GM12878 (cell line): ENCODE data around the gene ZNF576. TPM values are rescaled to one million over a fixed set of nuclear protein-coding genes. Genes with fewer than 3 reads are reported as not detected.
A peak's percentile ranks its signal among the peaks of the same experiment; 100 is the strongest.

ENCODE experiments used
- ATAC-seq: fragments of 200-7000 bp; cut with Tn5 transposase; 3 replicates; pipeline ENCODE4 v1.9.1; 2020; ENCODE audit warnings: mild to moderate bottlenecking, moderate library complexity
- BruUV-seq: library from RNA; stranded (reverse); fragments of 400-500 nt; replicated peaks from 2 replicates; lab custom pipeline; 2021; lab: Mats Ljungman, UMichigan
- CTCF ChIA-PET: fragments of 300-600 bp; sonication (Branson Sonifier 250); formaldehyde crosslinking; extraction: SDS; loops from one replicate; lab custom pipeline; 2021; ENCODE audit warnings: inconsistent platforms; lab: Yijun Ruan, JAX
- POLR2A ChIA-PET: fragments of 350-600 bp; formaldehyde crosslinking; extraction: SDS; loops from one replicate; lab custom pipeline; 2021; ENCODE audit warnings: inconsistent platforms; lab: Charles Lee
- RAD21 ChIA-PET: fragments of 300-600 bp; sonication (Branson Sonifier 250); formaldehyde crosslinking; loops from one replicate; lab custom pipeline; 2023; ENCODE audit warnings: antibody characterized with exemption; ENCODE audit not compliant: unreplicated experiment; lab: Charles Lee
- SMC1A ChIA-PET: fragments of 300-600 bp; sonication (Branson Sonifier 250); formaldehyde crosslinking; loops from one replicate; lab custom pipeline; 2023; ENCODE audit not compliant: unreplicated experiment, uncharacterized antibody; lab: Charles Lee
- DNase-seq: peaks from one replicate; pipeline ENCODE4 v3.0.0-alpha.2; 2011; ENCODE audit warnings: low read depth, low spot score
- FAIRE-seq: peaks from 3 replicates; lab custom pipeline; 2011; peaks lifted over from hg19 to GRCh38; lab: Jason Lieb, UNC
- H2AFZ ChIP-seq: 2 replicates; pipeline ENCODE4 v1.6.0; 2011; ENCODE audit warnings: low read depth, low read length, control low read depth; ENCODE audit not compliant: control insufficient read depth
- H3K27ac ChIP-seq: 2 replicates; pipeline ENCODE4 v1.5.1; 2011; ENCODE audit warnings: control low read depth; ENCODE audit not compliant: control insufficient read depth, insufficient read depth
- H3K27me3 ChIP-seq, 2 experiments: replicated peaks in 1 of 2; 2 replicates each; pipeline versions ENCODE4 v1.6.0 to v1.6.1; 2011; ENCODE audit warnings: low read length in 1 of 2; ENCODE audit not compliant: control insufficient read depth in 2 of 2, insufficient read depth in 2 of 2
- H3K36me3 ChIP-seq, 2 experiments: 2 replicates each; pipeline ENCODE4 v1.5.1; 2011; ENCODE audit warnings: low read length in 1 of 2; ENCODE audit not compliant: control insufficient read depth in 2 of 2, insufficient read depth in 2 of 2
- H3K4me1 ChIP-seq: 2 replicates; pipeline ENCODE4 v1.6.1; 2011; ENCODE audit warnings: mild to moderate bottlenecking, low read length, moderate library complexity, mixed read lengths; ENCODE audit not compliant: control insufficient read depth, insufficient read depth
- H3K4me2 ChIP-seq: 2 replicates; pipeline ENCODE4 v1.6.0; 2011; ENCODE audit warnings: control low read depth; ENCODE audit not compliant: control insufficient read depth, insufficient read depth
- H3K4me3 ChIP-seq: fragments of 200-600 bp; sonication (generic); 2 replicates; pipeline ENCODE4 v1.5.1; 2016
- H3K79me2 ChIP-seq: 2 replicates; pipeline ENCODE4 v1.6.0; 2011; ENCODE audit warnings: low read length; ENCODE audit not compliant: control insufficient read depth, insufficient read depth
- H3K9ac ChIP-seq: 2 replicates; pipeline ENCODE4 v1.8.0; 2011; ENCODE audit warnings: low read length, control low read depth, mixed read lengths; ENCODE audit not compliant: control insufficient read depth, insufficient read depth
- H3K9me3 ChIP-seq: replicated peaks from 3 replicates; pipeline ENCODE4 v1.5.1; 2011; ENCODE audit warnings: mild to moderate bottlenecking, low read length; ENCODE audit not compliant: control insufficient read depth, insufficient read depth
- H4K20me1 ChIP-seq: 2 replicates; pipeline ENCODE4 v1.6.0; 2011; ENCODE audit not compliant: control insufficient read depth, insufficient read depth
- CBX3 ChIP-seq: fragments of 200-600 bp; sonication (generic); IDR thresholded peaks from 2 replicates; pipeline ENCODE4 v1.6.1; 2016; ENCODE audit warnings: low read depth, borderline replicate concordance
- IRF5 ChIP-seq: fragments of 450-650 bp; IDR thresholded peaks from 2 replicates; pipeline ENCODE4 v1.6.1; 2017; ENCODE audit warnings: borderline replicate concordance
- NFIC ChIP-seq: IDR thresholded peaks from 2 replicates; pipeline ENCODE4 v1.6.1; 2012; ENCODE audit warnings: low read depth, mild to moderate bottlenecking, inconsistent platforms, low read length, moderate library complexity
- NFYA ChIP-seq: IDR thresholded peaks from 2 replicates; pipeline ENCODE4 v1.6.1; 2011; ENCODE audit warnings: low read depth, mild to moderate bottlenecking, low read length, improper control_type of control experiment, borderline replicate concordance
- NKRF ChIP-seq: fragments of 450-650 bp; conservative IDR thresholded peaks from 2 replicates; pipeline ENCODE4 v1.6.1; 2017; ENCODE audit warnings: mild to moderate bottlenecking, moderate library complexity
- NR2C1 ChIP-seq: fragments of 450-650 bp; IDR thresholded peaks from 2 replicates; pipeline ENCODE4 v1.6.1; 2017; ENCODE audit warnings: antibody characterized with exemption, mild to moderate bottlenecking, moderate library complexity
- STAT3 ChIP-seq: IDR thresholded peaks from 2 replicates; pipeline ENCODE4 v1.6.1; 2011; ENCODE audit warnings: low read depth, low read length, improper control_type of control experiment
- SUPT20H ChIP-seq: IDR thresholded peaks from 2 replicates; pipeline ENCODE4 v1.6.1; 2011; ENCODE audit warnings: low read depth, mild to moderate bottlenecking, low read length, moderate library complexity, borderline replicate concordance; ENCODE audit not compliant: control insufficient read depth
- SUZ12 ChIP-seq: fragments of 200-600 bp; sonication (generic); IDR thresholded peaks from one replicate; pipeline ENCODE4 v1.6.1; 2018; ENCODE audit warnings: antibody characterized with exemption, mild to moderate bottlenecking; ENCODE audit not compliant: unreplicated experiment
- TBL1XR1 ChIP-seq: IDR thresholded peaks from 2 replicates; pipeline ENCODE4 v1.6.1; 2012; ENCODE audit warnings: low read depth, low read length, improper control_type of control experiment
- ZNF274 ChIP-seq: IDR thresholded peaks from one replicate; pipeline ENCODE4 v1.8.0; 2011; ENCODE audit not compliant: insufficient read length, insufficient read depth
- ZSCAN29 ChIP-seq: fragments of 450-650 bp; IDR thresholded peaks from 2 replicates; pipeline ENCODE4 v1.6.1; 2017; ENCODE audit warnings: mild to moderate bottlenecking, moderate library complexity
- WGBS: methylation state at CpG from one replicate; pipeline ENCODE4 v1.1.6; 2016; ENCODE audit warnings: low lambda C conversion rate; ENCODE audit not compliant: insufficient replicate concordance, insufficient coverage; ENCODE audit errors: missing lambda C conversion rate; 5-methylcytosine and 5-hydroxymethylcytosine counted together
- in situ Hi-C: fragments of 300-500 bp; cut with MboI; formaldehyde crosslinking; loops from 9 replicates; pipeline ENCODE4 v1.14.3; 2018; ENCODE audit warnings: mixed read lengths
- intact Hi-C: fragments of 100-400 bp; cut with micrococcal nuclease; formaldehyde crosslinking; loops from one replicate; pipeline ENCODE4 v1.14.2; 2022; ENCODE audit not compliant: unreplicated experiment
- polyA plus RNA-seq, 11 experiments: library from polyadenylated mRNA; depleted of rRNA in 4 of 11; unstranded in 6 of 11; stranded (reverse) in 5 of 11; fragments of >200 nt; fragmentation: Nextera tagmentation in 4 of 11; fragmentation: Illumina TruSeq in 1 of 11; extraction: Ambion mirVana in 4 of 11; extraction: Trizol in 1 of 11; gene quantifications; 1 replicate in 1 of 11; 2 replicates in 10 of 11; pipeline versions ENCODE4 v1.2.1 to v1.2.3, GENCODE V29; 2011 to 2016; ENCODE audit warnings: inconsistent platforms in 2 of 11, missing spikeins in 2 of 11, low read depth in 1 of 11
- total RNA-seq, 4 experiments: library from RNA; depleted of rRNA in 3 of 4; stranded (reverse); fragments of >200 nt in 3 of 4; fragmentation: Illumina TruSeq in 1 of 4; extraction: Trizol in 1 of 4; gene quantifications; 2 replicates each; pipeline versions ENCODE4 v1.2.1 to v1.2.3, GENCODE V29; 2013 to 2021
- TF ChIP-seq, protein P1 (sequence below): fragments of 450-650 bp; formaldehyde crosslinking; IDR thresholded peaks from 2 replicates; pipeline ENCODE4 v1.4.0; 2022; ENCODE audit warnings: mild to moderate bottlenecking, moderate library complexity

The ZNF576 gene
- total and polyA plus RNA-seq, 10 of the 15 experiments (the other 5 are each of a cell fraction or from before 2014, with no cell fraction given), result 7.4 to 29.8 (median 14.3) TPM

- intact Hi-C loops, result no loop called here
- 31% methylated on average over 7 of the region's 9 CpGs for WGBS
- FAIRE-seq (no peak), ATAC-seq (no peak), DNase-seq (no peak)
- Histone ChIP-seq H3K4me2 (peak overlapping the region; percentile 62), H3K36me3 (no peaks in the 10 kb centered on the region), H3K4me3 (no peak overlapping the region), H3K9ac (no peak overlapping the region), H3K79me2 (no peaks in the 10 kb centered on the region), H3K27ac (no peak overlapping the region), H3K9me3 (no peaks in the 10 kb centered on the region), H3K4me1 (peaks cover 5% of the 10 kb centered on the region), H4K20me1 (no peaks in the 10 kb centered on the region), H2AFZ (no peak overlapping the region)
- RAD21 ChIA-PET, result no interaction called here
- CTCF ChIA-PET, result no interaction called here
- in situ Hi-C loops, result no loop called here
- POLR2A ChIA-PET, result no interaction called here
- BruUV-seq, result no TSS peak
- no peak for TF ChIP-seq NFIC
- TF ChIP-seq NKRF, result no peak
- no peak for TF ChIP-seq IRF5
- TF ChIP-seq TBL1XR1, result no peak
- no peak for TF ChIP-seq ZNF274
- TF ChIP-seq SUPT20H, result no peak
- TF ChIP-seq NFYA, result no peak
- TF ChIP-seq CBX3, result no peak
- TF ChIP-seq, protein P1, sequence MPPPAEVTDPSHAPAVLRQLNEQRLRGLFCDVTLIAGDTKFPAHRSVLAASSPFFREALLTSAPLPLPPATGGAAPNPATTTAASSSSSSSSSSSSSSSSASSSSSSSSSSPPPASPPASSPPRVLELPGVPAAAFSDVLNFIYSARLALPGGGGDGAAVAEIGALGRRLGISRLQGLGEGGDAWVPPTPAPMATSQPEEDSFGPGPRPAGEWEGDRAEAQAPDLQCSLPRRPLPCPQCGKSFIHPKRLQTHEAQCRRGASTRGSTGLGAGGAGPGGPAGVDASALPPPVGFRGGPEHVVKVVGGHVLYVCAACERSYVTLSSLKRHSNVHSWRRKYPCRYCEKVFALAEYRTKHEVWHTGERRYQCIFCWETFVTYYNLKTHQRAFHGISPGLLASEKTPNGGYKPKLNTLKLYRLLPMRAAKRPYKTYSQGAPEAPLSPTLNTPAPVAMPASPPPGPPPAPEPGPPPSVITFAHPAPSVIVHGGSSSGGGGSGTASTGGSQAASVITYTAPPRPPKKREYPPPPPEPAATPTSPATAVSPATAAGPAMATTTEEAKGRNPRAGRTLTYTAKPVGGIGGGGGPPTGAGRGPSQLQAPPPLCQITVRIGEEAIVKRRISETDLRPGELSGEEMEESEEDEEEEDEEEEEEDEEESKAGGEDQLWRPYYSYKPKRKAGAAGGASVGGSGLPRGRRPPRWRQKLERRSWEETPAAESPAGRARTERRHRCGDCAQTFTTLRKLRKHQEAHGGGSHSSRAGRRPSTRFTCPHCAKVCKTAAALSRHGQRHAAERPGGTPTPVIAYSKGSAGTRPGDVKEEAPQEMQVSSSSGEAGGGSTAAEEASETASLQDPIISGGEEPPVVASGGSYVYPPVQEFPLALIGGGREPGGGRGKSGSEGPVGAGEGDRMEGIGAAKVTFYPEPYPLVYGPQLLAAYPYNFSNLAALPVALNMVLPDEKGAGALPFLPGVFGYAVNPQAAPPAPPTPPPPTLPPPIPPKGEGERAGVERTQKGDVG (CRISPR knock-in tag), result no peak
- no peak for TF ChIP-seq STAT3
- TF ChIP-seq ZSCAN29, result no peak
- TF ChIP-seq SUZ12, result no peak
- no peak for TF ChIP-seq NR2C1
- TF ChIP-seq, all 136 proteins: peak for 0
- SMC1A ChIA-PET, result no interaction called here
- H3K27me3 ChIP-seq, result peaks cover 10 to 16% of the 10 kb centered on the region in 2 experiments
Observed at GRCh38 chr19:43640424-43640757, 44.0 kb downstream of the ZNF576 start.
